ENCODE results near the gene KCNE4. TPM values are rescaled to one million over a fixed set of nuclear protein-coding genes. Genes with fewer than 3 reads are reported as not detected.

KCNE4 gene
- 1 to 10 TPM; 3.2 to 7.1 (median 5.2) TPM for polyA plus RNA-seq (ENCODE audit: insufficient read length in 10 of 10)
- long read RNA-seq, donor 1, partial matches to known transcripts: 0 of 2 reads
- long read RNA-seq, donor 1, other reads (novel, unspliced or antisense): 0 of 2 reads
- long read RNA-seq, donor 2, partial matches to known transcripts: 0 of 1 reads
- long read RNA-seq, donor 2, other reads (novel, unspliced or antisense): 0 of 1 reads
- long read RNA-seq, donor 3: 0 reads
- long read RNA-seq, donor 4: 0 reads
- long read RNA-seq, donor 5: 0 reads
- long read RNA-seq, donor 6, partial matches to known transcripts: 0 of 1 reads
- long read RNA-seq, donor 6, other reads (novel, unspliced or antisense): 0 of 1 reads
- long read RNA-seq, donor 7: 0 reads
- long read RNA-seq, donor 8: 0 reads
- long read RNA-seq, donor 9: 0 reads

GRCh38 chr2:223051693-223052289 is at the start of gene KCNE4:
TSS of gene KCNE4 (plus strand) at chr2:223052190. CDS start at chr2:223052831, 641 bp downstream.
- peak; percentile 85 to 94 (median 87) for DNase-seq

GRCh38 chr2:223003191-223003590 is 48.8 kb upstream of the KCNE4 start:
- DNase-seq: no peak

- no peak for DNase-seq
These were observed 46.5 kb upstream of the KCNE4 start for GRCh38 chr2:223005496-223005895.

GRCh38 chr2:223007531-223007930 is 44.5 kb upstream of the KCNE4 start:
- DNase-seq: no peak

GRCh38 chr2:223008162-223008561 is 43.8 kb upstream of the KCNE4 start:
- DNase-seq: no peak

GRCh38 chr2:223008956-223009355 is 43.0 kb upstream of the KCNE4 start:
- no peak for DNase-seq

- DNase-seq: peak in 1 of 3 donors; percentile 83
These were observed 41.3 kb upstream of the KCNE4 start for GRCh38 chr2:223010641-223011040.

- no peak for DNase-seq
These were observed 39.7 kb upstream of the KCNE4 start for GRCh38 chr2:223012291-223012690.

GRCh38 chr2:223019390-223019930 is 32.5 kb upstream of the KCNE4 start:
- DNase-seq: no peak

GRCh38 chr2:223019987-223020717 is 31.8 kb upstream of the KCNE4 start:
- DNase-seq: no peak

GRCh38 chr2:223020971-223021675 is 30.9 kb upstream of the KCNE4 start:
- DNase-seq: no peak

- DNase-seq: no peak
These were observed 25.5 kb upstream of the KCNE4 start for GRCh38 chr2:223026357-223027110.

GRCh38 chr2:223027442-223027841 is 24.5 kb upstream of the KCNE4 start:
- no peak for DNase-seq

GRCh38 chr2:223029287-223029686 is 22.7 kb upstream of the KCNE4 start:
- DNase-seq: no peak

- DNase-seq: peak in 1 of 3 donors; percentile 60
These were observed 19.5 kb upstream of the KCNE4 start for GRCh38 chr2:223032187-223033142.

- DNase-seq: no peak
These were observed 17.6 kb upstream of the KCNE4 start for GRCh38 chr2:223034221-223034975.

- no peak for DNase-seq
These were observed 15.1 kb upstream of the KCNE4 start for GRCh38 chr2:223036790-223037444.

GRCh38 chr2:223037445-223037800 is 14.6 kb upstream of the KCNE4 start:
- no peak for DNase-seq
